ENCODE data around the gene LIPG.

Gene LIPG

DNA sequence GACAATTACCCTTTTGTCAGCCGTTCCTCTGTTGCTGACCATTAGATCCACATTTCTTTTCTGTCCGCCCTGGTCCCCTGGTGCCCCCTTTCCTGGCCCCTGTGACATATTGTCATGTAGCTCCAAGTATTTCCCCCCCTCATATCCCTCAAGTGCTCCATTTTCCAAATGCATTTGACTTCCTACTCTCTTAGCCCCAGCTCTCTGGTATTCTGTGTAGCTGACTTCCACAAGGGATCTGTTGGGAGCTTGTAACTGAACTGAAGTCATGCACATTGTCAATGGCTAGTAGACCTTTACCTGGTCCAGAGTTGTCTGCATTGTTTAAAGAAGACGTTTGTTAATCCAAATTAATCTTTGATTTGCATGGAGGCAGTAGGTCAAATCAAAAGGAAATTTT lies 34.8 kb downstream of the LIPG start:
- no peak overlapping the region for H3K4me3 ChIP-seq (ENCODE audit: low read length, poor library complexity, severe bottlenecking)
- H3K9me3 ChIP-seq (ENCODE audit: insufficient read depth, low read depth, low read length), result no peaks in the 10 kb centered on the region
- H4K20me1 ChIP-seq (ENCODE audit: insufficient read depth, low read length, poor library complexity, severe bottlenecking), result no peaks in the 10 kb centered on the region
- no peaks in the 10 kb centered on the region for H3K27me3 ChIP-seq (ENCODE audit: insufficient read depth, low read length, poor library complexity, severe bottlenecking)
- H3K36me3 ChIP-seq (ENCODE audit: insufficient read depth, low read length), result no peaks in the 10 kb centered on the region
- no peak overlapping the region for H2AFZ ChIP-seq (ENCODE audit: low read length)
- no peaks in the 10 kb centered on the region for H3K4me1 ChIP-seq (ENCODE audit: insufficient read depth, low read length, poor library complexity, severe bottlenecking)
- H3K79me2 ChIP-seq (ENCODE audit: insufficient read depth, low read length), result no peaks in the 10 kb centered on the region
- H3K4me2 ChIP-seq (ENCODE audit: low read depth, low read length, poor library complexity, severe bottlenecking), result no peak overlapping the region
- H3F3A ChIP-seq (ENCODE audit: low read depth), result no peaks in the 10 kb centered on the region
- TF ChIP-seq, protein P1, sequence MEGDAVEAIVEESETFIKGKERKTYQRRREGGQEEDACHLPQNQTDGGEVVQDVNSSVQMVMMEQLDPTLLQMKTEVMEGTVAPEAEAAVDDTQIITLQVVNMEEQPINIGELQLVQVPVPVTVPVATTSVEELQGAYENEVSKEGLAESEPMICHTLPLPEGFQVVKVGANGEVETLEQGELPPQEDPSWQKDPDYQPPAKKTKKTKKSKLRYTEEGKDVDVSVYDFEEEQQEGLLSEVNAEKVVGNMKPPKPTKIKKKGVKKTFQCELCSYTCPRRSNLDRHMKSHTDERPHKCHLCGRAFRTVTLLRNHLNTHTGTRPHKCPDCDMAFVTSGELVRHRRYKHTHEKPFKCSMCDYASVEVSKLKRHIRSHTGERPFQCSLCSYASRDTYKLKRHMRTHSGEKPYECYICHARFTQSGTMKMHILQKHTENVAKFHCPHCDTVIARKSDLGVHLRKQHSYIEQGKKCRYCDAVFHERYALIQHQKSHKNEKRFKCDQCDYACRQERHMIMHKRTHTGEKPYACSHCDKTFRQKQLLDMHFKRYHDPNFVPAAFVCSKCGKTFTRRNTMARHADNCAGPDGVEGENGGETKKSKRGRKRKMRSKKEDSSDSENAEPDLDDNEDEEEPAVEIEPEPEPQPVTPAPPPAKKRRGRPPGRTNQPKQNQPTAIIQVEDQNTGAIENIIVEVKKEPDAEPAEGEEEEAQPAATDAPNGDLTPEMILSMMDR (conservative IDR thresholded peaks at IDR 0.05; ENCODE audit: low read length), result no peak
- TF ChIP-seq EZH2phosphoT487 (IDR thresholded peaks at IDR 0.05; ENCODE audit: borderline replicate concordance), result no peak
- no peaks in the 10 kb centered on the region for H3K9me2 ChIP-seq (replicated peaks; ENCODE audit: low read depth, low read length)
- H3K9ac ChIP-seq (ENCODE audit: low read depth, low read length, poor library complexity, severe bottlenecking), result no peak overlapping the region

GRCh38 chr18:49597157-49597931 lies 35.5 kb downstream of the LIPG start:
- no peaks in the 10 kb centered on the region for H3K36me3 ChIP-seq (ENCODE audit: insufficient read depth, low read length)
- no peaks in the 10 kb centered on the region for H3F3A ChIP-seq (ENCODE audit: low read depth)
- no peaks in the 10 kb centered on the region for H4K20me1 ChIP-seq (ENCODE audit: insufficient read depth, low read length, poor library complexity, severe bottlenecking)
- TF ChIP-seq, protein P1 (conservative IDR thresholded peaks at IDR 0.05; ENCODE audit: low read length), result no peak
- no peak for TF ChIP-seq EZH2phosphoT487 (IDR thresholded peaks at IDR 0.05; ENCODE audit: borderline replicate concordance)
- no peak overlapping the region for H3K4me3 ChIP-seq (ENCODE audit: low read length, poor library complexity, severe bottlenecking)
- no peaks in the 10 kb centered on the region for H3K4me1 ChIP-seq (ENCODE audit: insufficient read depth, low read length, poor library complexity, severe bottlenecking)
- no peaks in the 10 kb centered on the region for H3K79me2 ChIP-seq (ENCODE audit: insufficient read depth, low read length)
- no peaks in the 10 kb centered on the region for H3K9me2 ChIP-seq (replicated peaks; ENCODE audit: low read depth, low read length)
- H3K27me3 ChIP-seq (ENCODE audit: insufficient read depth, low read length, poor library complexity, severe bottlenecking), result no peaks in the 10 kb centered on the region
- no peaks in the 10 kb centered on the region for H3K9me3 ChIP-seq (ENCODE audit: insufficient read depth, low read depth, low read length)
- H2AFZ ChIP-seq (ENCODE audit: low read length), result no peak overlapping the region
- H3K4me2 ChIP-seq (ENCODE audit: low read depth, low read length, poor library complexity, severe bottlenecking), result no peak overlapping the region
- no peak overlapping the region for H3K9ac ChIP-seq (ENCODE audit: low read depth, low read length, poor library complexity, severe bottlenecking)

GRCh38 chr18:49601211-49601610 lies 39.4 kb downstream of the LIPG start:
- no peaks in the 10 kb centered on the region for H3K36me3 ChIP-seq (ENCODE audit: insufficient read depth, low read length)
- H3K27me3 ChIP-seq (ENCODE audit: insufficient read depth, low read length, poor library complexity, severe bottlenecking), result no peaks in the 10 kb centered on the region
- H3K4me2 ChIP-seq (ENCODE audit: low read depth, low read length, poor library complexity, severe bottlenecking), result no peak overlapping the region

More at GRCh38 chr18:49601211-49601610, 39.4 kb downstream of the LIPG start:
- no peaks in the 10 kb centered on the region for H3K79me2 ChIP-seq (ENCODE audit: insufficient read depth, low read length)
- H3K9ac ChIP-seq (ENCODE audit: low read depth, low read length, poor library complexity, severe bottlenecking), result no peak overlapping the region
- H3K4me1 ChIP-seq (ENCODE audit: insufficient read depth, low read length, poor library complexity, severe bottlenecking), result no peaks in the 10 kb centered on the region
- H3K9me2 ChIP-seq (replicated peaks; ENCODE audit: low read depth, low read length), result no peaks in the 10 kb centered on the region
- H3K4me3 ChIP-seq (ENCODE audit: low read length, poor library complexity, severe bottlenecking), result no peak overlapping the region
- no peak overlapping the region for H2AFZ ChIP-seq (ENCODE audit: low read length)
- no peaks in the 10 kb centered on the region for H3F3A ChIP-seq (ENCODE audit: low read depth)
- H4K20me1 ChIP-seq (ENCODE audit: insufficient read depth, low read length, poor library complexity, severe bottlenecking), result no peaks in the 10 kb centered on the region
- TF ChIP-seq, protein P1 (conservative IDR thresholded peaks at IDR 0.05; ENCODE audit: low read length), result no peak
- no peak for TF ChIP-seq EZH2phosphoT487 (IDR thresholded peaks at IDR 0.05; ENCODE audit: borderline replicate concordance)
- peaks cover 13% of the 10 kb centered on the region; the same call in 1 of the 2 replicates for H3K9me3 ChIP-seq (ENCODE audit: insufficient read depth, low read depth, low read length)
